K562 (cell line): Measurements from ENCODE around the gene QPCT. TPM values are rescaled to one million over a fixed set of nuclear protein-coding genes. Genes with fewer than 3 reads are reported as not detected.

Experiments
- ATAC-seq: fragments of 200-7000 bp; cut with Tn5 transposase; 3 replicates; pipeline ENCODE4 v1.9.1; 2020; ENCODE audit warnings: moderate library complexity
- BruUV-seq: library from RNA; stranded (reverse); fragments of 400-500 nt; replicated peaks from 2 replicates; lab custom pipeline; 2021; lab: Mats Ljungman, UMichigan
- CTCF ChIA-PET: fragments of 300-600 bp; formaldehyde crosslinking; extraction: SDS; loops from one replicate; lab custom pipeline; 2021; ENCODE audit warnings: low intra/inter-chr PET ratio; lab: Yijun Ruan, JAX
- POLR2A ChIA-PET: fragments of 300-600, 350-650 bp; sonication (Branson Sonifier 250); formaldehyde crosslinking; extraction: SDS; loops from one replicate; lab custom pipeline; 2021; ENCODE audit warnings: antibody characterized with exemption, inconsistent platforms; lab: Yijun Ruan, JAX
- DNase-seq, 4 experiments: peaks; one replicate each; pipeline versions ENCODE4 v3.0.0 to v3.0.0-alpha.2; 2011 to 2018; ENCODE audit warnings: low spot score in 3 of 4, mixed read lengths in 3 of 4; ENCODE audit errors: extremely low read depth in 1 of 4
- FAIRE-seq: peaks from 2 replicates; lab custom pipeline; 2011; peaks lifted over from hg19 to GRCh38; lab: Jason Lieb, UNC
- H2AFZ ChIP-seq: 2 replicates; pipeline ENCODE4 v1.6.0; 2011; ENCODE audit warnings: low read depth, low read length, control low read depth, inconsistent platforms
- H3K27ac ChIP-seq: fragments of 200-600 bp; 3 replicates; pipeline ENCODE4 v1.8.0; 2011; ENCODE audit warnings: low read depth, mild to moderate bottlenecking, control low read depth, inconsistent platforms, low read length, moderate library complexity, mixed read lengths; ENCODE audit errors: extremely low read depth
- H3K27me3 ChIP-seq, 2 experiments: fragments of 300-600 bp in 1 of 2; 2 replicates in 1 of 2; 3 replicates in 1 of 2; pipeline versions ENCODE4 v1.6.0 to v1.8.0; 2011; ENCODE audit warnings: inconsistent platforms in 2 of 2, low read length in 2 of 2, mild to moderate bottlenecking in 1 of 2, mixed read lengths in 1 of 2, moderate library complexity in 1 of 2; ENCODE audit not compliant: control insufficient read depth in 2 of 2, insufficient read depth in 2 of 2
- H3K36me3 ChIP-seq: fragments of 300-600 bp; 3 replicates; pipeline ENCODE4 v1.8.0; 2011; ENCODE audit warnings: mild to moderate bottlenecking, low read length, inconsistent platforms; ENCODE audit not compliant: control insufficient read depth, insufficient read depth
- H3K4me1 ChIP-seq, 2 experiments: fragments of 200-600 bp in 1 of 2; replicated peaks in 1 of 2; 2 replicates in 1 of 2; 3 replicates in 1 of 2; pipeline versions ENCODE4 v1.5.1 to v1.8.0; 2011; ENCODE audit warnings: inconsistent platforms in 2 of 2, low read length in 2 of 2, mild to moderate bottlenecking in 1 of 2, mixed read lengths in 1 of 2, moderate library complexity in 1 of 2; ENCODE audit not compliant: control insufficient read depth in 2 of 2, insufficient read depth in 2 of 2
- H3K4me2 ChIP-seq: 2 replicates; pipeline ENCODE4 v1.6.1; 2011; ENCODE audit warnings: low read length, control low read depth, inconsistent platforms, mixed read lengths; ENCODE audit not compliant: insufficient read depth
- H3K4me3 ChIP-seq: fragments of 200-600 bp; sonication (generic), shearing (Covaris generic); 2 replicates; pipeline ENCODE4 v1.5.1; 2016; ENCODE audit warnings: control low read depth, inconsistent platforms
- H3K79me2 ChIP-seq: fragments of 200-600 bp; 3 replicates; pipeline ENCODE4 v1.8.0; 2011; ENCODE audit warnings: low read length, inconsistent platforms; ENCODE audit not compliant: control insufficient read depth, insufficient read depth
- H3K9ac ChIP-seq, 2 experiments: 2 replicates each; pipeline versions ENCODE4 v1.6.0 to v1.6.1; 2011; ENCODE audit warnings: low read depth in 2 of 2, low read length in 2 of 2, control low read depth in 1 of 2, inconsistent platforms in 1 of 2, mild to moderate bottlenecking in 1 of 2, mixed read lengths in 1 of 2; ENCODE audit not compliant: insufficient read depth in 1 of 2
- H3K9me1 ChIP-seq: one replicate; pipeline ENCODE4 v1.6.0; 2011; ENCODE audit warnings: inconsistent platforms, mild to moderate bottlenecking, low read length, moderate library complexity; ENCODE audit not compliant: control insufficient read depth, insufficient read depth
- H3K9me3 ChIP-seq: replicated peaks from 2 replicates; pipeline ENCODE4 v1.5.1; 2011; ENCODE audit warnings: low read depth, low read length, inconsistent platforms; ENCODE audit not compliant: control insufficient read depth, insufficient read depth
- H4K20me1 ChIP-seq: replicated peaks from 2 replicates; pipeline ENCODE4 v1.6.1; 2011; ENCODE audit warnings: low read length, inconsistent platforms, mixed read lengths; ENCODE audit not compliant: control insufficient read depth, insufficient read depth
- ARNT ChIP-seq, 2 experiments: fragments of 450-650 bp; IDR thresholded peaks; 2 replicates each; pipeline ENCODE4 v1.6.1; 2016; ENCODE audit warnings: mild to moderate bottlenecking in 1 of 2
- CBX8 ChIP-seq: fragments of 200-600 bp; sonication (generic); IDR thresholded peaks from 2 replicates; pipeline ENCODE4 v1.6.1; 2012; ENCODE audit warnings: borderline replicate concordance, mixed run types, low read depth, mild to moderate bottlenecking, moderate library complexity, mixed read lengths, low read length, control low read depth, inconsistent platforms; ENCODE audit not compliant: poor library complexity, severe bottlenecking; ENCODE audit errors: extremely low read depth
- CHD2 ChIP-seq: IDR thresholded peaks from 2 replicates; pipeline ENCODE4 v1.6.1; 2011; ENCODE audit warnings: low read depth, low read length
- PHF8 ChIP-seq: fragments of 200-600 bp; sonication (generic); IDR thresholded peaks from 2 replicates; pipeline ENCODE4 v1.6.1; 2012; ENCODE audit warnings: mixed run types, mild to moderate bottlenecking, inconsistent platforms, low read length, moderate library complexity, borderline replicate concordance
- RBM39 ChIP-seq: fragments of 200-400 bp; formaldehyde crosslinking; optimal IDR thresholded peaks from 2 replicates; pipeline ENCODE3; 2018; ENCODE audit warnings: low read depth, low read length
- SMARCA5 ChIP-seq: fragments of 450-650 bp; IDR thresholded peaks from 2 replicates; pipeline ENCODE4 v1.6.1; 2016
- ZNF436 ChIP-seq: fragments of 250-450, 450-650 bp; sonication (Bioruptor Pico); formaldehyde crosslinking; IDR thresholded peaks from 2 replicates; pipeline ENCODE4 v1.7.0; 2020; ENCODE audit warnings: mild to moderate bottlenecking
- ZSCAN32 ChIP-seq: fragments of 450-650 bp; formaldehyde crosslinking; IDR thresholded peaks from 2 replicates; pipeline ENCODE4 v1.4.0; 2020; ENCODE audit warnings: mild to moderate bottlenecking, moderate library complexity
- WGBS: fragments of 100-300 bp; shearing (Covaris generic); methylation state at CpG from one replicate; pipeline ENCODE4 v1.1.6; 2016; ENCODE audit warnings: low coverage, mixed read lengths; ENCODE audit not compliant: insufficient coverage; ENCODE audit errors: missing lambda C conversion rate; 5-methylcytosine and 5-hydroxymethylcytosine counted together
- in situ Hi-C: fragments of 300-500 bp; cut with MboI; formaldehyde crosslinking; loops from 4 replicates; pipeline ENCODE4 v1.15.0; 2018; ENCODE audit warnings: inconsistent platforms, mixed read lengths
- intact Hi-C: fragments of 100-400 bp; cut with micrococcal nuclease; formaldehyde crosslinking; loops from 2 replicates; pipeline ENCODE4 v1.14.2; 2022
- polyA plus RNA-seq, 8 experiments: library from polyadenylated mRNA; depleted of rRNA in 4 of 8; stranded (reverse) in 5 of 8; unstranded in 3 of 8; fragments of >200 nt; fragmentation: Nextera tagmentation in 2 of 8; fragmentation: Illumina TruSeq in 1 of 8; extraction: Ambion mirVana in 2 of 8; extraction: Trizol in 1 of 8; gene quantifications; 2 replicates each; pipeline versions ENCODE4 v1.2.1 to v1.2.3, GENCODE V29; 2011 to 2014; ENCODE audit warnings: inconsistent platforms in 1 of 8, missing spikeins in 1 of 8
- total RNA-seq, 7 experiments: library from RNA; depleted of rRNA in 6 of 7; stranded (reverse); fragments of >200 nt in 6 of 7; fragmentation: Illumina TruSeq in 2 of 7; extraction: Trizol in 2 of 7; gene quantifications; 2 replicates each; pipeline versions ENCODE4 v1.2.1 to v1.2.3, GENCODE V29; 2011 to 2021; ENCODE audit warnings: low replicate concordance in 1 of 7
- TF ChIP-seq, protein P1 (sequence below), 3 experiments: IDR thresholded peaks in 2 of 3; conservative IDR thresholded peaks in 1 of 3; 2 replicates each; pipeline ENCODE4 v1.5.1; 2011 to 2012; ENCODE audit warnings: low read length in 3 of 3, mild to moderate bottlenecking in 3 of 3, control low read depth in 2 of 3, improper control_type of control experiment in 1 of 3, inconsistent platforms in 1 of 3, low read depth in 1 of 3, mixed read lengths in 1 of 3, moderate library complexity in 1 of 3; ENCODE audit not compliant: insufficient read depth in 2 of 3

Gene QPCT
- total and polyA plus RNA-seq, 9 of the 15 experiments (the other 6 are each of a cell fraction or from before 2014, with no cell fraction given), result 0.07 TPM; not detected in 8

DNA sequence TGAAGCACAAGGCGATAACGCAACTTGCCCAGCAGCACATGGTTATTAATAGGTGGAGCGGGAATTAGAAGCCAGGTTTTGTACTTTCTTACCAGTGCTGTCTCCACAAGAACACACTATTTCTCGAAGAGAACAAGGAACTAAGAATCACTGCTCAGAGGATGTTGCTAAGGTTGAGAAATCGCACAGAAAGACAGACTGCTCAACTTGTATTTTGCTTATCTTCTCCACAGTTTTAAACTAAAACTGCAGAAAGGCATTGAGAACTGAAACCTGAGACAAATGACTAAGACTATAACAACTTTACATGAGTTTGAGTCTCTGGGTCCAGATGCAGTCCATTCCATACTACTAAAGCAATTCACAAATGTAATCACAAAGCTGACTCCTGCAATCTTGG lies 26.0 kb upstream of the QPCT start:
- H3K27ac ChIP-seq, result no peak overlapping the region
- H4K20me1 ChIP-seq, result no peaks in the 10 kb centered on the region
- no TSS peak for BruUV-seq
- H3K4me1 ChIP-seq, result peaks cover under 1 to 14% of the 10 kb centered on the region in 2 experiments; a peak in 2 of 5 replicates
- TF ChIP-seq, protein P1, sequence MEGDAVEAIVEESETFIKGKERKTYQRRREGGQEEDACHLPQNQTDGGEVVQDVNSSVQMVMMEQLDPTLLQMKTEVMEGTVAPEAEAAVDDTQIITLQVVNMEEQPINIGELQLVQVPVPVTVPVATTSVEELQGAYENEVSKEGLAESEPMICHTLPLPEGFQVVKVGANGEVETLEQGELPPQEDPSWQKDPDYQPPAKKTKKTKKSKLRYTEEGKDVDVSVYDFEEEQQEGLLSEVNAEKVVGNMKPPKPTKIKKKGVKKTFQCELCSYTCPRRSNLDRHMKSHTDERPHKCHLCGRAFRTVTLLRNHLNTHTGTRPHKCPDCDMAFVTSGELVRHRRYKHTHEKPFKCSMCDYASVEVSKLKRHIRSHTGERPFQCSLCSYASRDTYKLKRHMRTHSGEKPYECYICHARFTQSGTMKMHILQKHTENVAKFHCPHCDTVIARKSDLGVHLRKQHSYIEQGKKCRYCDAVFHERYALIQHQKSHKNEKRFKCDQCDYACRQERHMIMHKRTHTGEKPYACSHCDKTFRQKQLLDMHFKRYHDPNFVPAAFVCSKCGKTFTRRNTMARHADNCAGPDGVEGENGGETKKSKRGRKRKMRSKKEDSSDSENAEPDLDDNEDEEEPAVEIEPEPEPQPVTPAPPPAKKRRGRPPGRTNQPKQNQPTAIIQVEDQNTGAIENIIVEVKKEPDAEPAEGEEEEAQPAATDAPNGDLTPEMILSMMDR (IDR thresholded peaks at IDR 0.05 in 2 of 3, conservative IDR thresholded peaks at IDR 0.05 in 1 of 3; ENCODE audit: insufficient read depth in 2 of 3, low read depth in 1 of 3, low read length in 3 of 3), result no peak
- TF ChIP-seq ARNT (IDR thresholded peaks at IDR 0.05) (no peak), CBX8 (no peak), ZNF436 (CRISPR knock-in tag) (no peak), SMARCA5 (no peak), CHD2 (no peak), ZSCAN32 (CRISPR knock-in tag) (no peak), RBM39 (no peak), PHF8 (no peak)
- H3K9me1 ChIP-seq, result no peaks in the 10 kb centered on the region
- no peak for DNase-seq
- intact Hi-C loops (no loop called here), in situ Hi-C loops (no loop called here)
- H3K9me3 ChIP-seq, result no peaks in the 10 kb centered on the region
- no peak overlapping the region for H3K4me3 ChIP-seq
- CTCF ChIA-PET, result no interaction called here
- no peak for FAIRE-seq
- no peak overlapping the region for H3K9ac ChIP-seq
- no peak overlapping the region for H3K4me2 ChIP-seq
- 87% methylated on average over 5 of the region's 5 CpGs for WGBS
- POLR2A ChIA-PET, result interaction anchor here (0.5 to 1.1 kb wide), 3 partner anchors 11 to 850 kb away, joined by 3 to 5 read pairs (median 3); no protein-coding TSS in a partner anchor
- H2AFZ ChIP-seq, result no peak overlapping the region
- no peak for ATAC-seq
- H3K36me3 ChIP-seq, result peaks cover 9% of the 10 kb centered on the region; the same call in 2 of the 3 replicates
- H3K27me3 ChIP-seq, result no peaks in the 10 kb centered on the region
- H3K79me2 ChIP-seq, result peaks cover 22% of the 10 kb centered on the region
